ENCODE results near the gene CHST12.

CHST12 gene

GRCh38 chr7:2362385-2363088 lies 40.9 kb upstream of the CHST12 start:
- Histone ChIP-seq H3K27ac (replicated peaks) (no peak overlapping the region), H3K4me3 (replicated peaks; ENCODE audit: insufficient read depth, low read length) (no peak overlapping the region), H3K27me3 (ENCODE audit: insufficient read depth, poor library complexity, severe bottlenecking) (no peaks in the 10 kb centered on the region)
- TF ChIP-seq CTCF (IDR thresholded peaks at IDR 0.05; ENCODE audit: insufficient read depth, low read length) (no peak), SPI1 (IDR thresholded peaks at IDR 0.05; ENCODE audit: borderline replicate concordance, low read depth) (no peak), POLR2AphosphoS5 (IDR thresholded peaks at IDR 0.05; ENCODE audit: low read depth) (no peak)
- DNase-seq (ENCODE audit: low read depth in 1 of 2, low spot score in 1 of 2), result no peak

GRCh38 chr7:2369139-2369538 lies 34.3 kb upstream of the CHST12 start:
- no peak for DNase-seq (ENCODE audit: low read depth in 1 of 2, low spot score in 1 of 2)
- Histone ChIP-seq H3K4me3 (replicated peaks; ENCODE audit: insufficient read depth, low read length) (no peak overlapping the region), H3K27ac (replicated peaks) (no peak overlapping the region), H3K27me3 (ENCODE audit: insufficient read depth, poor library complexity, severe bottlenecking) (no peaks in the 10 kb centered on the region)
- TF ChIP-seq CTCF (IDR thresholded peaks at IDR 0.05; ENCODE audit: insufficient read depth, low read length) (no peak), REST (IDR thresholded peaks at IDR 0.05; ENCODE audit: insufficient replicate concordance, low read depth) (no peak), GABPA (IDR thresholded peaks at IDR 0.05; ENCODE audit: low read depth) (no peak), SPI1 (IDR thresholded peaks at IDR 0.05; ENCODE audit: borderline replicate concordance, low read depth) (no peak), POLR2AphosphoS5 (IDR thresholded peaks at IDR 0.05; ENCODE audit: low read depth) (no peak)

- Histone ChIP-seq H3K27ac (replicated peaks) (no peak overlapping the region), H3K4me3 (replicated peaks; ENCODE audit: insufficient read depth, low read length) (no peak overlapping the region), H3K27me3 (ENCODE audit: insufficient read depth, poor library complexity, severe bottlenecking) (no peaks in the 10 kb centered on the region)
- TF ChIP-seq CTCF (IDR thresholded peaks at IDR 0.05; ENCODE audit: insufficient read depth, low read length) (no peak), GABPA (IDR thresholded peaks at IDR 0.05; ENCODE audit: low read depth) (no peak), REST (IDR thresholded peaks at IDR 0.05; ENCODE audit: insufficient replicate concordance, low read depth) (no peak), SPI1 (IDR thresholded peaks at IDR 0.05; ENCODE audit: borderline replicate concordance, low read depth) (no peak), POLR2AphosphoS5 (IDR thresholded peaks at IDR 0.05; ENCODE audit: low read depth) (no peak)
- DNase-seq (ENCODE audit: low read depth in 1 of 2, low spot score in 1 of 2), result no peak
These were observed 32.1 kb upstream of the CHST12 start for GRCh38 chr7:2371329-2371728.

- Histone ChIP-seq H3K4me3 (replicated peaks; ENCODE audit: insufficient read depth, low read length) (no peak overlapping the region), H3K27ac (replicated peaks) (no peak overlapping the region), H3K27me3 (ENCODE audit: insufficient read depth, poor library complexity, severe bottlenecking) (no peaks in the 10 kb centered on the region)
- no peak for DNase-seq (ENCODE audit: low read depth in 1 of 2, low spot score in 1 of 2)
- no peak for TF ChIP-seq GABPA (IDR thresholded peaks at IDR 0.05; ENCODE audit: low read depth)
- TF ChIP-seq CTCF (IDR thresholded peaks at IDR 0.05; ENCODE audit: insufficient read depth, low read length), result no peak
- no peak; the same call in 1 of the 2 replicates for TF ChIP-seq POLR2AphosphoS5 (IDR thresholded peaks at IDR 0.05; ENCODE audit: low read depth)
- TF ChIP-seq SPI1 (IDR thresholded peaks at IDR 0.05; ENCODE audit: borderline replicate concordance, low read depth), result no peak
- TF ChIP-seq REST (IDR thresholded peaks at IDR 0.05; ENCODE audit: insufficient replicate concordance, low read depth), result no peak
These were observed 30.7 kb upstream of the CHST12 start for GRCh38 chr7:2372724-2373123.
